Measurements from ENCODE around the gene TLR10. TPM values are rescaled to one million over a fixed set of nuclear protein-coding genes. Genes with fewer than 3 reads are reported as not detected.

TLR10 gene
- total RNA-seq, 1 donor from 2014 or later, result 107 TPM

DNA sequence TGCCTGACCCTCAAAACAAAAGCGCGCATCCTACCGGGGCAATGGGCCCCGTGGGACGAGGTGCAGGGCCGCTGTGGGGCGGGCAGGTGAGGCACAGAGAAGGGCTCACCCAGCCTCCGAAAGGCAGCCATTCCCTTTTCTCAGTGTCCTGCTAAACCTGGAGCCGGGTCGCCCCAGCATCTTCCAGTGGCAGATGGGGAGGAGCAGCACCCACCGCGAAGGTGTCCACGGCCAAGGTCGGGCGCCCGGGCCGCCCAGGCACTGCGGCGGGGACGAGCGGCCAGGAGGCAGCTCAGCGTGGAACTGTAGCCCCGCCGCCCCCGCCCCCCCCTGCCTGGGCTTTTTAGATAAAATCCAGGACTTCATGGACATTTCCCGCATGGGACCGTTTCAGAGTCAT is 41.0 kb upstream of the TLR10 start:
- POLR2A ChIA-PET, result no interaction called here
- CTCF ChIA-PET, result interaction anchor here (2.1 kb wide), 1 partner anchor 37 kb away, joined by 4 read pairs; no protein-coding TSS in a partner anchor
- ATAC-seq (ENCODE audit: low read depth) (no peak), DNase-seq (no peak)
- H3K27me3 Mint-ChIP-seq, result no peaks in the 10 kb centered on the region
- peaks cover 34% of the 10 kb centered on the region for H3K4me1 Mint-ChIP-seq
- H3K9me3 Mint-ChIP-seq, result peaks cover 11% of the 10 kb centered on the region
- TF ChIP-seq, protein P1, sequence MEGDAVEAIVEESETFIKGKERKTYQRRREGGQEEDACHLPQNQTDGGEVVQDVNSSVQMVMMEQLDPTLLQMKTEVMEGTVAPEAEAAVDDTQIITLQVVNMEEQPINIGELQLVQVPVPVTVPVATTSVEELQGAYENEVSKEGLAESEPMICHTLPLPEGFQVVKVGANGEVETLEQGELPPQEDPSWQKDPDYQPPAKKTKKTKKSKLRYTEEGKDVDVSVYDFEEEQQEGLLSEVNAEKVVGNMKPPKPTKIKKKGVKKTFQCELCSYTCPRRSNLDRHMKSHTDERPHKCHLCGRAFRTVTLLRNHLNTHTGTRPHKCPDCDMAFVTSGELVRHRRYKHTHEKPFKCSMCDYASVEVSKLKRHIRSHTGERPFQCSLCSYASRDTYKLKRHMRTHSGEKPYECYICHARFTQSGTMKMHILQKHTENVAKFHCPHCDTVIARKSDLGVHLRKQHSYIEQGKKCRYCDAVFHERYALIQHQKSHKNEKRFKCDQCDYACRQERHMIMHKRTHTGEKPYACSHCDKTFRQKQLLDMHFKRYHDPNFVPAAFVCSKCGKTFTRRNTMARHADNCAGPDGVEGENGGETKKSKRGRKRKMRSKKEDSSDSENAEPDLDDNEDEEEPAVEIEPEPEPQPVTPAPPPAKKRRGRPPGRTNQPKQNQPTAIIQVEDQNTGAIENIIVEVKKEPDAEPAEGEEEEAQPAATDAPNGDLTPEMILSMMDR (IDR thresholded peaks at IDR 0.05), result no peak
- intact Hi-C loops (cut with micrococcal nuclease), result no loop called here
- H3K27ac Mint-ChIP-seq, result peak overlapping the region; percentile 53
- H3K36me3 Mint-ChIP-seq (ENCODE audit: low read depth), result peaks cover 60% of the 10 kb centered on the region
- no peak overlapping the region for H3K4me3 Mint-ChIP-seq

DNA sequence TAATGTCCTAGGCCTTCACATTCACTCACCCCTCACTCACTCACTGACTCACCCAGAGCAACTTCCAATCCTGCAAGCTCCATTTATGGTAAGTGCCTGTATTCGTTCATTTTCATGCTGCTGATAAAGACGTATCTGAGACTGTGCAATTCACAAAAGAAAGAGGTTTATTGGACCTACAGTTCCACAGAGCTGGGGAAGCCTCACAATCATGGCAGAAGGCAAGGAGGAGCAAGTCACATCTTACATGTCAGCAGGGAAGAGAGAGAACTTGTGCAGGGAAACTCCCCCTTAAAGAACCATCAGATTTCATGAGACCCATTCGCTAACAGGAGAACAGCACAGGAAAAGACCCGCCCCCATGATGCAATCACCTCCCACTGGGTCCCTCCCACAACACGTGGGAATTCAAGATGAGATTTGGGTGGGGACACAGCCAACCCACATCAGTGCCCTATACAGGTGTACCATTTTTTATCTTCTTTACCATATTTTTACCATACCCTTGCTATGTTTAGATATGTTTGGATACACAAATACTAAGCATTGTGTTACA is 40.0 kb upstream of the TLR10 start:
- ChIA-PET CTCF (interaction anchor here (0.7 kb wide), 1 partner anchor 688 kb away, joined by 3 read pairs; no protein-coding TSS in a partner anchor), POLR2A (interaction anchor here (0.8 to 1.4 kb wide), 2 partner anchors 9 kb away, joined by 3 read pairs; no protein-coding TSS in a partner anchor)
- TF ChIP-seq, protein P1 (IDR thresholded peaks at IDR 0.05), result no peak
- Mint-ChIP-seq H3K4me3 (no peak overlapping the region), H3K27me3 (no peaks in the 10 kb centered on the region), H3K36me3 (ENCODE audit: low read depth) (peaks cover 52% of the 10 kb centered on the region), H3K9me3 (peaks cover 11% of the 10 kb centered on the region), H3K27ac (peak overlapping the region; percentile 10), H3K4me1 (peaks cover 41% of the 10 kb centered on the region)
- DNase-seq (no peak), ATAC-seq (ENCODE audit: low read depth) (no peak)
- intact Hi-C loops (cut with micrococcal nuclease), result no loop called here

DNA sequence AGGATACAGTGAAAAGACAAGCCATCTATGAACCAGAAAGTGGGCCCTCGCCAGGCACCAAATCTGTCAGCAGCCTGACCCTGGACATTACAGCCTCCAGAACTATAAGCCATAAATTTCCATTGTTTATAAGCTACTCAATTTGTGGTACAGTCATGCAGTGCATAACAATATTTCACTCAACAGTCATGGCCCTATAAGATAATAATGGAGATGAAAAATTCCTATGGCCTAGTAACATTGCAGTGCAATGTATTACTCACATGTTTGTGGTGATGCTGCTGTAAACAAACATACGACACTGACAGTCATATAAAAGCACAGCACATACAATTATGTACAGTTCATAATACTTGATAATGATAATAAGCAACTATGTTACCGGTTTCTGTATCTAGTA is 38.9 kb upstream of the TLR10 start:
- ChIA-PET CTCF (no interaction called here), POLR2A (interaction anchor here (0.8 to 1.4 kb wide), 3 partner anchors 8 to 61 kb away, joined by 3 to 4 read pairs (median 3); no protein-coding TSS in a partner anchor)
- Mint-ChIP-seq H3K9me3 (peaks cover 11% of the 10 kb centered on the region), H3K36me3 (ENCODE audit: low read depth) (peaks cover 41% of the 10 kb centered on the region), H3K27ac (peak overlapping the region; percentile 64), H3K4me3 (no peak overlapping the region), H3K27me3 (no peaks in the 10 kb centered on the region), H3K4me1 (peaks cover 48% of the 10 kb centered on the region)
- ATAC-seq (ENCODE audit: low read depth) (no peak), DNase-seq (no peak)
- TF ChIP-seq, protein P1 (IDR thresholded peaks at IDR 0.05), result no peak
- intact Hi-C loops (cut with micrococcal nuclease), result loop anchor here (2.0 kb wide), 1 partner anchor 17 kb away; no protein-coding TSS in a partner anchor

DNA sequence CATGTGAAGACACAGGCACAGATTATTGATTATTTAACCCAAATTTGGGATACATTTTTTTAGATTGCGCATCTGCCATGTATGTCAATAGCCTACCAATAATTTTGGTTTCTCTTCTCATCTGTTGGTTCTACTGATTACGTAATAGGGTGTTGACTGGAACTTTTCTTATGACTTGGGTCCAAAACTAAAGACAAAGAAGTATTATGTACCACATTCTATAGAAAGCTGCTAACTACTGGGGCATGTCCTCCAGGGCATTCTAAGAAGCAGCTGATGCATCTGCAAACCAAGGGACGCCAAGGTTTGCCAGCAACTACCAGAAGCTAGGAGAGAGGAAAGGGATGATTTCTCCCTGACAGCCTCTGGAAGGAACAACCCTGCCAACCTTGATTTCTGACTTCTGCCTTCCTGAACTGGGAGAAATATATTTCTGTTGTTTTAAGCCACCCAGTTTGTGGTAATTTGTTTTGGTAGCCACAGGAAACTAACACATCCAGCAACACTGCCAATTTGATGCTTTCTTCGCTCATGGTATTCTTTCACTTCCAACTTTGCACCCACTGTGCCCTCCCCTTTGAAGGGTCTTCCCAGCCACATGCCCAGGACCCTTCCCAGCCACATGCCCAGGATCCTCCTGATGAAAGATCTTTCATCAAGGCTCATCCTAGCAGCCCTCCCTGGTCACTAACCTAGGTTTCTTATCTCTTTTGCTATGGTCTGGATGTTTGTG is 37.7 kb upstream of the TLR10 start:
- H3K4me1 Mint-ChIP-seq, result peaks cover 57% of the 10 kb centered on the region
- intact Hi-C loops (cut with micrococcal nuclease), result loop anchor here (2.0 kb wide), 1 partner anchor 18 kb away; no protein-coding TSS in a partner anchor
- H3K27ac Mint-ChIP-seq, result peak overlapping the region; percentile 96
- peaks cover 11% of the 10 kb centered on the region for H3K9me3 Mint-ChIP-seq
- no peaks in the 10 kb centered on the region for H3K27me3 Mint-ChIP-seq
- CTCF ChIA-PET, result interaction anchor here (1.2 to 2.5 kb wide), 2 partner anchors 16 to 60 kb away, joined by 3 to 12 read pairs; partner anchors contain the start of gene TLR1
- H3K36me3 Mint-ChIP-seq (ENCODE audit: low read depth), result peaks cover 32% of the 10 kb centered on the region
- H3K4me3 Mint-ChIP-seq, result peak overlapping the region; percentile 78
- TF ChIP-seq, protein P1 (IDR thresholded peaks at IDR 0.05), result no peak
- POLR2A ChIA-PET, result interaction anchor here (1.0 to 3.1 kb wide), 4 partner anchors 16 to 61 kb away, joined by 6 to 46 read pairs (median 13); partner anchors contain the start of genes TLR1, TLR10 and TLR6
- ATAC-seq (ENCODE audit: low read depth) (no peak), DNase-seq (no peak)

DNA sequence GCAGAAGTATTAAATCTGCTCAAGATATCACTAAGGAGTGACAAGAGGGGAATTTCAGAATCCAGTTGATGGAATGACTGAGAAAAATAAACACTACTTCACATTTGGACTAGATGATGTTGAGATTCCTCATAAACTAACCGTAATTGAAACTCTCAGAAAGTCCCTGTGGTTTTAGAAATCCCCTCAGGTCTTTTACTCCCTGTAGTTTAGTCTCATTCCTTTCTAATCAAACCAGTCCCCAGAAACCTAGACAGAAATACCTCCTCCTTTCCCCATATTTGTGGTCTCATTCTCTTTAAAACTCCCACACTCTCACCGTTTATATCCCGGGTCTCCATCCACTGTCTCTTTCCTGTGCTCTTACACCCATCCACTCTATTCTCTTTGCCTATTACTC is 36.8 kb upstream of the TLR10 start:
- ATAC-seq (ENCODE audit: low read depth) (peak; percentile 43), DNase-seq (no peak)
- peaks cover 27% of the 10 kb centered on the region for H3K36me3 Mint-ChIP-seq (ENCODE audit: low read depth)
- peak overlapping the region; percentile 96 for H3K27ac Mint-ChIP-seq
- peak overlapping the region; percentile 78 for H3K4me3 Mint-ChIP-seq
- TF ChIP-seq, protein P1 (IDR thresholded peaks at IDR 0.05), result no peak
- peaks cover 13% of the 10 kb centered on the region for H3K9me3 Mint-ChIP-seq
- no peaks in the 10 kb centered on the region for H3K27me3 Mint-ChIP-seq
- ChIA-PET POLR2A (interaction anchor here (1.0 to 3.1 kb wide), 7 partner anchors 10 to 224 kb away, joined by 3 to 46 read pairs (median 13); partner anchors contain the start of genes TLR1, TLR10 and TLR6), CTCF (interaction anchor here (1.0 to 2.5 kb wide), 8 partner anchors 10 to 60 kb away, joined by 3 to 12 read pairs (median 4); partner anchors contain the start of genes TLR1, TLR10 and TLR6)
- intact Hi-C loops (cut with micrococcal nuclease), result loop anchor here (1.0 kb wide), 1 partner anchor 38 kb away; no protein-coding TSS in a partner anchor
- peaks cover 64% of the 10 kb centered on the region for H3K4me1 Mint-ChIP-seq
